Testis (tissue), 3 donors: ENCODE measurements around the gene PDILT. TPM values are rescaled to one million over a fixed set of nuclear protein-coding genes. Genes with fewer than 3 reads are reported as not detected.

Experiments
- DNase-seq: peaks from one replicate; pipeline ENCODE4 v3.0.0-alpha.2; 2019
- H3K27ac ChIP-seq, 2 donors: fragments of 200-600 bp; sonication (generic); one replicate each; pipeline ENCODE4 v1.5.1; 2019
- H3K27me3 ChIP-seq: fragments of 200-600 bp; sonication (generic); one replicate; pipeline ENCODE4 v1.5.1; 2019
- H3K36me3 ChIP-seq: fragments of 200-600 bp; sonication (generic); one replicate; pipeline ENCODE4 v1.5.1; 2017; ENCODE audit warnings: low read depth; ENCODE audit errors: missing control alignments
- H3K4me1 ChIP-seq: fragments of 200-600 bp; sonication (generic); one replicate; pipeline ENCODE4 v1.5.1; 2019
- H3K4me3 ChIP-seq, 2 donors: fragments of 200-600 bp; sonication (generic); one replicate each; pipeline ENCODE4 v1.5.1; 2017 to 2019
- H3K9me3 ChIP-seq: fragments of 200-600 bp; sonication (generic); one replicate; pipeline ENCODE4 v1.5.1; 2017
- POLR2A ChIP-seq: fragments of 450-650 bp; IDR thresholded peaks from one replicate; pipeline ENCODE4 v1.6.1; 2017; ENCODE audit warnings: antibody characterized with exemption, mild to moderate bottlenecking, moderate library complexity
- WGBS, 2 donors: methylation state at CpG; one replicate each; pipeline ENCODE4 v1.1.5; 2018; 5-methylcytosine and 5-hydroxymethylcytosine counted together
- intact Hi-C: fragments of 100-400 bp; cut with DNase I; formaldehyde crosslinking; loops from one replicate; pipeline ENCODE4 v1.15.1; 2023; ENCODE audit warnings: low total_unique reads
- polyA plus RNA-seq: library from polyadenylated mRNA; stranded (reverse); fragments of 350-450 nt; fragmentation: Illumina TruSeq; extraction: RNeasy Lipid Tissue Mini Kit (QIAGEN cat#74804); gene quantifications from one replicate; pipeline ENCODE4 v1.2.3, GENCODE V29; 2014; ENCODE audit warnings: low read depth, low replicate concordance; ENCODE audit not compliant: insufficient read depth
- total RNA-seq, 2 donors: library from RNA; depleted of rRNA; stranded (reverse); fragments of >200 nt; gene quantifications; one replicate each; pipeline ENCODE4 v1.2.3, GENCODE V29; 2016
- TF ChIP-seq, protein P1 (sequence below), 3 experiments: fragments of 450-650 bp in 2 of 3; fragments of 200-600 bp in 1 of 3; sonication (generic) in 1 of 3; IDR thresholded peaks; one replicate each; pipeline ENCODE4 v1.5.1; 2016 to 2019; ENCODE audit warnings: antibody characterized with exemption in 3 of 3, mild to moderate bottlenecking in 2 of 3, moderate library complexity in 1 of 3

PDILT gene
- total and polyA plus RNA-seq, 3 donors from 2014 or later, result 5.8 to 26.8 (median 10.1) TPM

DNA sequence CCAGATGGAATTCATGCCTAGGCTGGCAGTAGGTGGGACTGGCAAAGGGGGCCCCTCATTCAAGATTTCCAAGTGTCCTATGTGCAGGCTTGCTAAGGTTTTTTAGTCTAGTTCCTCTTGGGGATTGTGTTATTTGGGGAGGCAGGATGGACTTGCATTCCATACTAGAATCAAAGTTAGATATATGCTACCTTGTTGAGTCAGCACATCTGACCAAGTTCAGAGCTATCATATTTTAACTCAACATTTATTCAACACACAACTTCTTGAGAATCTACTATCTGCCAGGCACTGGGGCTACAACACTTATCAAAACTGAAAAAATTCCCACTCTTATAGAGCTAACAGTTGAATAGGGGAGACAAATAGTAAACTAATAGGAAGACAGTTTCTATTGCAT, 83.9 kb downstream of the PDILT start:
- no peak overlapping the region for H3K27ac ChIP-seq
- no peaks in the 10 kb centered on the region for H3K4me1 ChIP-seq
- H3K4me3 ChIP-seq, result no peak overlapping the region
- intact Hi-C loops, result no loop called here
- no peaks in the 10 kb centered on the region for H3K27me3 ChIP-seq
- no peak for DNase-seq
- H3K9me3 ChIP-seq, result no peaks in the 10 kb centered on the region
- no peaks in the 10 kb centered on the region for H3K36me3 ChIP-seq
- TF ChIP-seq, protein P1, sequence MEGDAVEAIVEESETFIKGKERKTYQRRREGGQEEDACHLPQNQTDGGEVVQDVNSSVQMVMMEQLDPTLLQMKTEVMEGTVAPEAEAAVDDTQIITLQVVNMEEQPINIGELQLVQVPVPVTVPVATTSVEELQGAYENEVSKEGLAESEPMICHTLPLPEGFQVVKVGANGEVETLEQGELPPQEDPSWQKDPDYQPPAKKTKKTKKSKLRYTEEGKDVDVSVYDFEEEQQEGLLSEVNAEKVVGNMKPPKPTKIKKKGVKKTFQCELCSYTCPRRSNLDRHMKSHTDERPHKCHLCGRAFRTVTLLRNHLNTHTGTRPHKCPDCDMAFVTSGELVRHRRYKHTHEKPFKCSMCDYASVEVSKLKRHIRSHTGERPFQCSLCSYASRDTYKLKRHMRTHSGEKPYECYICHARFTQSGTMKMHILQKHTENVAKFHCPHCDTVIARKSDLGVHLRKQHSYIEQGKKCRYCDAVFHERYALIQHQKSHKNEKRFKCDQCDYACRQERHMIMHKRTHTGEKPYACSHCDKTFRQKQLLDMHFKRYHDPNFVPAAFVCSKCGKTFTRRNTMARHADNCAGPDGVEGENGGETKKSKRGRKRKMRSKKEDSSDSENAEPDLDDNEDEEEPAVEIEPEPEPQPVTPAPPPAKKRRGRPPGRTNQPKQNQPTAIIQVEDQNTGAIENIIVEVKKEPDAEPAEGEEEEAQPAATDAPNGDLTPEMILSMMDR (IDR thresholded peaks at IDR 0.05), result no peak
- TF ChIP-seq POLR2A, result no peak

- Histone ChIP-seq H3K4me3 (no peak overlapping the region), H3K4me1 (no peaks in the 10 kb centered on the region), H3K9me3 (no peaks in the 10 kb centered on the region), H3K27ac (no peak overlapping the region), H3K36me3 (no peaks in the 10 kb centered on the region), H3K27me3 (no peaks in the 10 kb centered on the region)
- WGBS, 2 donors, result 100% methylated on average over 1 to 2 of the region's 2 CpGs
- no peak for DNase-seq
- no peak for TF ChIP-seq POLR2A
- TF ChIP-seq, protein P1 (IDR thresholded peaks at IDR 0.05), result no peak
- intact Hi-C loops, result no loop called here
Observed at GRCh38 chr16:20320178-20320577, 84.4 kb downstream of the PDILT start.

DNA sequence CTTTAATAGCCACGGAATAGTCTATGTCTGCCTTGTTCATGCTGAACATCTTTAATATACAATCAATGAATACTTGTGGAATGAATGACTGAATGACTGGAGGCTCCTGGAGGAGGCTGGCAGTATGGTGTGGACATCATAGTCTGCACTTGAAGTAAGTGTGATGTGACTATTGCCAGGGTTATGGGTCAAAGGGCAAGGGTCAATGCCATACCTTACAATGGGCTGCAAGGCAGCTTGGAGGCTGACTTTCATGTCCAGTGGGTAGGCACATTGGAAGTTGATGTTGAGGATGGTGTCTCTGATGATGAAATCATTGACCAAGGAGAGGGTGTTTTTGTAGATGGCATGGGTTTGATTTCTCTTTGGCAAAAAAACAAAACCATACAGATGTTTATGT, 85.1 kb downstream of the PDILT start:
- Histone ChIP-seq H3K27me3 (no peaks in the 10 kb centered on the region), H3K4me3 (no peak overlapping the region), H3K36me3 (no peaks in the 10 kb centered on the region), H3K9me3 (no peaks in the 10 kb centered on the region), H3K27ac (no peak overlapping the region), H3K4me1 (no peaks in the 10 kb centered on the region)
- no peak for DNase-seq
- intact Hi-C loops, result no loop called here
- 80 to 81% methylated on average over 1 of the region's 1 CpG for WGBS, 2 donors
- no peak for TF ChIP-seq POLR2A
- TF ChIP-seq, protein P1 (IDR thresholded peaks at IDR 0.05), result no peak

DNA sequence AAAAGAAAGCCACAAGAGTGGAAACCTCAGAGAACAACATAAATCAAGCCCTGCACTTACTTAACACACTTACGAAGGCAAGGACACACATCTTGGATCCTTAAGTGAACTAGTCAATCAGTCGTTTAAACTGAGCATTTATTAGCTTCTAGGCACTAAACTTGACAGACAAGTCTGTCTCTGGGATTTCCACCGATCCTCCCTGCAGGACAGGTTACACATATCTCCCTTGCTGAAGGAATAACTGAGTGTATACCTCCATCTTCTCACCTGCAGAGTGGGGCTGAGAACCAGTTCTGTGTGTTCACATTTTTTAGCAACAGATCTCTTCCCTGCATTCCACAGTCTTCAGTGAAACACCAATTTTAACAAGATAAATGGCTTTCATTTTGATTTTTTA, 86.1 kb downstream of the PDILT start:
- DNase-seq, result no peak
- Histone ChIP-seq H3K36me3 (no peaks in the 10 kb centered on the region), H3K4me3 (no peak overlapping the region), H3K4me1 (no peaks in the 10 kb centered on the region), H3K27me3 (no peaks in the 10 kb centered on the region), H3K27ac (no peak overlapping the region), H3K9me3 (no peaks in the 10 kb centered on the region)
- TF ChIP-seq, protein P1 (IDR thresholded peaks at IDR 0.05), result no peak
- no peak for TF ChIP-seq POLR2A
- WGBS, 2 donors, result 60 to 61% methylated on average over 3 of the region's 3 CpGs
- intact Hi-C loops, result no loop called here

GRCh38 chr16:20318006-20318405, 86.5 kb downstream of the PDILT start:
- no peak for DNase-seq
- Histone ChIP-seq H3K27ac (no peak overlapping the region), H3K9me3 (no peaks in the 10 kb centered on the region), H3K4me3 (no peak overlapping the region), H3K4me1 (no peaks in the 10 kb centered on the region), H3K36me3 (no peaks in the 10 kb centered on the region), H3K27me3 (no peaks in the 10 kb centered on the region)
- WGBS, 2 donors, result 72 to 80% methylated on average over 7 of the region's 7 CpGs
- no peak for TF ChIP-seq POLR2A
- intact Hi-C loops, result no loop called here
